Measurements from ENCODE around the gene NAALADL2. TPM values are rescaled to one million over a fixed set of nuclear protein-coding genes. Genes with fewer than 3 reads are reported as not detected.

The NAALADL2 gene
- total RNA-seq, 2 donors from 2014 or later, result 0.70 TPM; not detected in 1

DNA sequence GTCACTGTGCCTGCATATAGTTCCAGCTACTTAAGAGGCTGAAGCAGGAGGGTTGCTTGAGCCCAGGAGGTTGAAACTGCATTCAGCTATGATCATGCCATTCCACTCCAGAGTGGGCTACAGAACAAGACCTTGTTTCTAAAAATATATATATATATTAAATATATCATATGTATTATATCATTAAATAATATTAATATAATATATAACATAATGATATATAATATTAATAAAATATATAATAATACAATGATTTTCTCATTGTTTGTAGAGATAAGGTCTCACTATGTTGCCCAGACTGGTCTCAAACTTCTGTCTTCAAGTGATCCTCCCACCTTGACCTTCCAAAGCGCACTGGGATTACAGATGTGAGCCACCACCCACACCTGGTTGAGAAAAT, 101.8 kb downstream of the NAALADL2 start:
- DNase-seq (ENCODE audit: low spot score) (no peak), ATAC-seq (no peak)
- H3K27me3 Mint-ChIP-seq, result no peaks in the 10 kb centered on the region
- no peaks in the 10 kb centered on the region for H3K4me1 Mint-ChIP-seq (ENCODE audit: low read depth in 2 of 2)
- H3K4me3 Mint-ChIP-seq, result no peak overlapping the region
- no peaks in the 10 kb centered on the region for H3K36me3 Mint-ChIP-seq
- no peak overlapping the region for H3K27ac Mint-ChIP-seq
- H3K9me3 Mint-ChIP-seq, result peaks cover 13% of the 10 kb centered on the region

- H3K4me1 Mint-ChIP-seq (ENCODE audit: low read depth in 2 of 2), result no peaks in the 10 kb centered on the region
- H3K27me3 Mint-ChIP-seq, result no peaks in the 10 kb centered on the region
- ATAC-seq (no peak), DNase-seq (ENCODE audit: low spot score) (no peak)
- peaks cover 4% of the 10 kb centered on the region for H3K9me3 Mint-ChIP-seq
- H3K36me3 Mint-ChIP-seq, result no peaks in the 10 kb centered on the region
- H3K4me3 Mint-ChIP-seq, result no peak overlapping the region
- H3K27ac Mint-ChIP-seq, result no peak overlapping the region
Observed at GRCh38 chr3:174973465-174973864, 114.3 kb downstream of the NAALADL2 start.

GRCh38 chr3:174986685-174987084, 127.6 kb downstream of the NAALADL2 start:
- ATAC-seq (no peak), DNase-seq (ENCODE audit: low spot score) (no peak)
- Mint-ChIP-seq H3K27me3 (no peaks in the 10 kb centered on the region), H3K27ac (no peak overlapping the region), H3K4me1 (ENCODE audit: low read depth in 2 of 2) (no peaks in the 10 kb centered on the region), H3K9me3 (peaks cover 11% of the 10 kb centered on the region), H3K4me3 (no peak overlapping the region), H3K36me3 (peaks cover 5% of the 10 kb centered on the region)

DNA sequence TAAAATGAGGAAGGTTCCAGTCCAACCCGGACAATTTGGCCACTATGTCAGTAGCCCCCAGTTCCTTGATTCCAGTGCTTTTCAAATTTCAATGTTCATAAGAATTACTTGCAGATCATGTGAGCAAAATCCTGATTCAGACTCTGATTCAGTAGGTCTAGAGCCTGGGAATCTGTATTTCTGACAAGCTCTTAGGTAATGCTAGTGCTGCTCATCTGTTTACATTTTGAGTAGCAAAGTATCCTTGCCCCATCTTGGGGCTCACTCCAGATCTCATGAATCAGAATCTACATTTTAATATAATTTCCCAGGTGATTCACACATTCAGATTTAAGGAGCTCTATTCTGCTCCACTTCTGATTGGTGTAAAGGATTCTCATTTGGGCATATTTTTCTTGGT, 142.0 kb downstream of the NAALADL2 start:
- H3K27me3 Mint-ChIP-seq, result no peaks in the 10 kb centered on the region
- ATAC-seq, result no peak
- no peak overlapping the region for H3K27ac Mint-ChIP-seq
- no peaks in the 10 kb centered on the region for H3K4me1 Mint-ChIP-seq (ENCODE audit: low read depth in 2 of 2)
- peaks cover 4% of the 10 kb centered on the region for H3K36me3 Mint-ChIP-seq
- H3K9me3 Mint-ChIP-seq, result peaks cover 13% of the 10 kb centered on the region
- no peak overlapping the region for H3K4me3 Mint-ChIP-seq
- no peak for DNase-seq (ENCODE audit: low spot score)

GRCh38 chr3:175002732-175003143, 143.6 kb downstream of the NAALADL2 start:
- H3K27ac Mint-ChIP-seq, result no peak overlapping the region
- DNase-seq (ENCODE audit: low spot score), result no peak
- H3K36me3 Mint-ChIP-seq, result peaks cover 4% of the 10 kb centered on the region
- ATAC-seq, result no peak
- H3K9me3 Mint-ChIP-seq, result peaks cover 11% of the 10 kb centered on the region
- no peak overlapping the region for H3K4me3 Mint-ChIP-seq
- no peaks in the 10 kb centered on the region for H3K4me1 Mint-ChIP-seq (ENCODE audit: low read depth in 2 of 2)
- H3K27me3 Mint-ChIP-seq, result no peaks in the 10 kb centered on the region

DNA sequence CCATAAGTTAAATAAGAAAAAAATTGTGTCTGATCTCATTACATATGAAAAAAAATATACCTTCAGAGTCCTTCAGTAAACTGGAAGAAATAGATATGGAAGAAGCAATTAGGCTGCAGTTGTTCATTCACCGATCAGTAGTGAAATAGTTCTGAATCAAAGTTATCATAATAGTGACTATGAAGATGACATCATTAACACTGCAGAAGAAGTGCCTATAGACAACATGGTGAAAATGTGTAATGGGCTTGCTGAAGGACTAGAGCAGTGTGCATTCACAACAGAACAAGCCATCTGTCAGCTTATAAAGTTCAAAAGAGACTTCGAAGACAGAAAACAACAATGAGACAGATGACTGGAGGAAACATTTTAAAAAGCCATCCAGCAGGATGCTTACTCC, 144.5 kb downstream of the NAALADL2 start:
- ATAC-seq (no peak), DNase-seq (ENCODE audit: low spot score) (no peak)
- Mint-ChIP-seq H3K9me3 (peaks cover 11% of the 10 kb centered on the region), H3K36me3 (peaks cover 4% of the 10 kb centered on the region), H3K4me1 (ENCODE audit: low read depth in 2 of 2) (no peaks in the 10 kb centered on the region), H3K4me3 (no peak overlapping the region), H3K27me3 (no peaks in the 10 kb centered on the region), H3K27ac (no peak overlapping the region)

DNA sequence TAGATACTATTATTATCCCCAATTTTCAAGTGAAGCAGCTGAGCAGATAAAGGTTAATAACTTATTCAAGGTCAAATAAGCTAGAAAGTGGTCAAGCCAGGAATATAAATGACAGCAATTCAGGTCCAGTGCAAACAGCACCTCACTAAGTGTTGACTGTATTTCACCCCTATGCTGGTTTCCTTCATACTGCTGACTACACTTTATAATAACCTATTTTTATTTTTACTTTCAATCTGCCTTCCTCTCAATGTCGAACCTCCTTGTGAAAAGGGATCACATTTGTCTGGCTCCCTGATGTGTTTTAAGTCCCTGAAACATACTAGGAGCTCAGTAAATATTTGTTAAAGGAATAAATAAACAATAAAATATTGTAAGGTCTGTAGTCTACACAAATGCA, 146.1 kb downstream of the NAALADL2 start:
- no peaks in the 10 kb centered on the region for H3K27me3 Mint-ChIP-seq
- DNase-seq (ENCODE audit: low spot score) (no peak), ATAC-seq (no peak)
- H3K4me1 Mint-ChIP-seq (ENCODE audit: low read depth in 2 of 2), result no peaks in the 10 kb centered on the region
- H3K9me3 Mint-ChIP-seq, result peaks cover 11% of the 10 kb centered on the region
- H3K4me3 Mint-ChIP-seq, result no peak overlapping the region
- no peak overlapping the region for H3K27ac Mint-ChIP-seq
- peaks cover 4% of the 10 kb centered on the region for H3K36me3 Mint-ChIP-seq

GRCh38 chr3:175005881-175006280, 146.7 kb downstream of the NAALADL2 start:
- no peaks in the 10 kb centered on the region for H3K4me1 Mint-ChIP-seq (ENCODE audit: low read depth in 2 of 2)

DNA sequence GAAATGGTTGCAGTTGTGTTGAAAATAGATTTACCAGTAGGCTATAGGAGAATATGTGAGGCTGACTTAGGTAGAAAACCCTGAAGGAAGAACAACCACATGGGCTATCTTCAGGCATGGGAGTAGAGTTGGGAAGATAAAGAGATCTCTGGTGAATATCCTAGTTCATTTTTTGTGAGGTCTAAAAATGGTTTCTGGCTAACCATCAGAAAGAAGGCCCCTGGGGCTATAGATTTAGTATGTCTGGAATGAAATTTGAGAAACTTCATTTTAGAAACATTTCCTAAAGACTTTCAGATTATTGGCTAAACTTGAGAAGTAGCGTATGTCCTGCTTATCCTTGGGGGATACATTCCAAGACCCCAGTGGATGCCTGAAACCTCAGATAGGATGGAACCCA, 148.2 kb downstream of the NAALADL2 start:
- H3K9me3 Mint-ChIP-seq, result peaks cover 4% of the 10 kb centered on the region
- peaks cover 4% of the 10 kb centered on the region for H3K36me3 Mint-ChIP-seq
- H3K4me3 Mint-ChIP-seq, result no peak overlapping the region
- ATAC-seq, result no peak
- H3K4me1 Mint-ChIP-seq (ENCODE audit: low read depth in 2 of 2), result no peaks in the 10 kb centered on the region
- no peak overlapping the region for H3K27ac Mint-ChIP-seq
- H3K27me3 Mint-ChIP-seq, result no peaks in the 10 kb centered on the region
- DNase-seq (ENCODE audit: low spot score), result no peak

More at GRCh38 chr3:175005881-175006280, 146.7 kb downstream of the NAALADL2 start:
- Mint-ChIP-seq H3K4me3 (no peak overlapping the region), H3K27ac (no peak overlapping the region), H3K27me3 (no peaks in the 10 kb centered on the region), H3K36me3 (peaks cover 4% of the 10 kb centered on the region), H3K9me3 (peaks cover 7% of the 10 kb centered on the region)
- ATAC-seq, result no peak
- no peak for DNase-seq (ENCODE audit: low spot score)

- H3K36me3 Mint-ChIP-seq, result no peaks in the 10 kb centered on the region
- DNase-seq (ENCODE audit: low spot score) (no peak), ATAC-seq (no peak)
- H3K27me3 Mint-ChIP-seq, result no peaks in the 10 kb centered on the region
- H3K27ac Mint-ChIP-seq, result no peak overlapping the region
- peaks cover 3% of the 10 kb centered on the region for H3K9me3 Mint-ChIP-seq
- H3K4me1 Mint-ChIP-seq (ENCODE audit: low read depth in 2 of 2), result no peaks in the 10 kb centered on the region
- H3K4me3 Mint-ChIP-seq, result no peak overlapping the region
Observed at GRCh38 chr3:175009295-175009694, 150.2 kb downstream of the NAALADL2 start.

DNA sequence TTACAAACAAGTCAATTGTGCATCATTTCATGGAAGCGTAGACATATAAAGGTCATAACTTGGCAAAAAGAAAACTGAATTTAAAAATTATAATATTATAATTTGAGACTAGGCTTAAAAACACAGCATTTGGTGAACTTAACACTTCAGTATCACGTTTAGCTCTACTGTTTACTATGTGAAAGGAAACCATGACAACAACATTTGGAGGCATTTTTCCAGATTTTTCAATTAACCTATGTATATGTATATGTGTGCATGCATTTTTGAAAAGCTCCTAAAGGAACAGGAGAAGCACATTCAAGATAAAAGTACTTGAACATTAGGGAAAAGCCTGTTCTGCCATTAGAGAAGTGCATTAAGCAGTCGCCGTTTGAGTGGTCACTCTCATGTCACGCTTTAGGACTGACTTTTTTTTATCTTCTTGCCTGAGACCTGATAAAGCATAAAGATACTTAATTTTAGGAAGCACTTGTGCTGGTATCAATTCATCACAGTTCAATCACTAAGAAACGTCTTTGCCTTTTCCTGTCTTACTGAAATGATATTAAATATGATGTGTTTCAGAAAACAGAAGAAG, 156.0 kb downstream of the NAALADL2 start:
- no peak for ATAC-seq
- Mint-ChIP-seq H3K27ac (no peak overlapping the region), H3K36me3 (no peaks in the 10 kb centered on the region), H3K4me3 (no peak overlapping the region), H3K27me3 (no peaks in the 10 kb centered on the region), H3K9me3 (peaks cover 10% of the 10 kb centered on the region), H3K4me1 (ENCODE audit: low read depth in 2 of 2) (no peaks in the 10 kb centered on the region)
- no peak for DNase-seq (ENCODE audit: low spot score)

DNA sequence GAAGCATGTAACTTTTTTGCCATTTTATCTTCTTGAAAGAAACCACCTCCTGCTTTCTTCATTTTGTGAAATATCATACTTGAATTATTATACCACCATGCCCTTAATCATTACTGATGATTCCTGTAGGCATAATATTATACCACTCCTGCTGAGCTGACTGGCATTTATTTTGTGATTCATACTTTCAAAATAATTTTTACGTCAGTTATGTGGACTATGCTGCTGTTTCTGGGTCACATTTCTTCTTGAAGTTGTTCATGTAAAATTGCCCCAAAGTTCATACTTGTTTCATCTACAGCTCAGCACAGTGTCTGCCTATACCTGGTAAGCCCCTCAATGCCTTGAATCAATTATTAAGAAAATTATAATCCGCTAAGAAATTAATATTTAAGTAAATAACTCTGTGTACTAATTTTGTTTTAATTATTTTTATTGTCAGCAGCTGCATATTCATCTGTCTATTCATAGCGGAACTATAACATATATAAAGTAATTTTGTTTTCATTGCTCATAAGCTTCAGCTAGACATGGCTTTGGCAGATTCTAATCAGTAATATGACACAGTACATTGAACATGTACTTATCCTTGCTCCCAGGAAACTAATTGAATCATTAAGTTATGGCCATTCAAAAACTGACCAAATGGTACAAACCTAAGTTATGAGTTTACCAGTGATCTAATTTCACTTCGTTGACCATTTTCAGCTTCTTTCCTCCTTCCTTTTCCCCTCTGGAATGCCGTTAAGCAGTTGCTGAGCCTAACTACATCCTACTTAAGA, 160.0 kb downstream of the NAALADL2 start:
- no peak overlapping the region for H3K4me3 Mint-ChIP-seq
- peaks cover 14% of the 10 kb centered on the region for H3K9me3 Mint-ChIP-seq
- H3K36me3 Mint-ChIP-seq, result no peaks in the 10 kb centered on the region
- DNase-seq (ENCODE audit: low spot score) (no peak), ATAC-seq (no peak)
- no peak overlapping the region for H3K27ac Mint-ChIP-seq
- H3K4me1 Mint-ChIP-seq (ENCODE audit: low read depth in 2 of 2), result no peaks in the 10 kb centered on the region
- no peaks in the 10 kb centered on the region for H3K27me3 Mint-ChIP-seq

DNA sequence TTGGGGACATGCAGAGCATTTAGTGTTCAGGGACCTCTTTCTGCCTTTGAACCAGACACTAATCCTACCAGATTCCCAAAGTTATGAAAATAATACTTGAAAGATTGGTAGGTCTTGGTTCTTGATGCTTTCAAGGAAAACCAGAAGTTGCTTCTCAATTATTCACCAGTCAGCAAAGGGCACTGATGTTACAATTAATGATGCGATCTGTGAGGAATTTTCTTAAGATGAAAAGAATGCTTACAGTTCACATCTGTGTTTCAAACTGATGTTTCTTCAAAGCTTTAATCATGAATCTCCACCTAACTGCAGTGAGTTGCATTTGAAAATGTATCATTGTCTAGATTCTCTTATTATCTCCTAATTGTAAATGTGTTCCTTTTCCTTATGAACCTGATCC, 161.0 kb downstream of the NAALADL2 start:
- no peak for DNase-seq (ENCODE audit: low spot score)
- Mint-ChIP-seq H3K9me3 (peaks cover 13% of the 10 kb centered on the region), H3K27ac (no peak overlapping the region), H3K36me3 (no peaks in the 10 kb centered on the region), H3K4me1 (ENCODE audit: low read depth in 2 of 2) (no peaks in the 10 kb centered on the region), H3K27me3 (no peaks in the 10 kb centered on the region), H3K4me3 (no peak overlapping the region)
- ATAC-seq, result no peak

DNA sequence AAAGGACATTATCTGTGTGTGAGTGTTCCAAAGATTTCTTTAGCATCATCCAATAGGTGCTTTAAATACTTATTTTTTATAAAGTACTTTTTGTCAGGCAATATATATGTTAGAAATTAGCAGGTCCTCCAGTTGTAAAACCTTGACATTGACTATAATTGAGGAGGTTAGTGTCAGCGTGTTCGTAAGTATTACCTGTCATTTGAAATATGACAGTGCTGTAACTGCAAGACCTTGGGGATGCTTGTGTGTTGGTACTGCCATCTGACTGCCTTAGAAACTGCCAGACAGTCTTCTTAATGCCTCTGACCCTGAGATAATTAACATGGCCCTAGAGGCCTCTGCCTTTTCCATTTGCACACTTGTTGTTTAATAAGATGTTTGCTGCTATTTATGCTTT, 170.7 kb downstream of the NAALADL2 start:
- Mint-ChIP-seq H3K27me3 (no peaks in the 10 kb centered on the region), H3K27ac (no peak overlapping the region), H3K4me1 (ENCODE audit: low read depth in 2 of 2) (no peaks in the 10 kb centered on the region), H3K36me3 (peaks cover 9% of the 10 kb centered on the region), H3K4me3 (no peak overlapping the region), H3K9me3 (peaks cover 14% of the 10 kb centered on the region)
- DNase-seq (ENCODE audit: low spot score), result no peak
- no peak for ATAC-seq

Measured in natural killer cell treated with Interleukin-12 subunit alpha and Interleukin-12 subunit beta and Interleukin-15 and Interleukin-18, amount 100 ng/mL, for 72 hours (primary cell).